Right cardiac atrium (tissue), 5 donors: ENCODE measurements around the gene PFAS. TPM values are rescaled to one million over a fixed set of nuclear protein-coding genes. Genes with fewer than 3 reads are reported as not detected.
"Not testable (repeated sequence)": the region's sequence is repeated elsewhere in the genome, so short reads cannot be mapped to it uniquely, and the experiment has no call there.

Experiments
- ATAC-seq, 2 donors: fragments of 200-7000 bp; cut with Tn5 transposase; one replicate each; pipeline versions ENCODE4 v1.8.0 to v1.9.1; 2020; ENCODE audit warnings: moderate library complexity in 2 of 2, mild to moderate bottlenecking in 1 of 2
- DNase-seq, 3 donors: peaks; one replicate each; pipeline ENCODE4 v3.0.0-alpha.2; 2020
- H3K27ac ChIP-seq: one replicate; pipeline ENCODE4 v1.5.1; 2013; ENCODE audit warnings: mild to moderate bottlenecking, low read length, control low read depth, moderate library complexity
- H3K27me3 ChIP-seq: one replicate; pipeline ENCODE4 v1.6.1; 2013; ENCODE audit not compliant: control insufficient read depth, insufficient read depth
- H3K4me1 ChIP-seq: one replicate; pipeline ENCODE4 v1.6.1; 2013; ENCODE audit warnings: low read length; ENCODE audit not compliant: control insufficient read depth, insufficient read depth
- H3K4me3 ChIP-seq: one replicate; pipeline ENCODE4 v1.5.1; 2013; ENCODE audit warnings: low read length, control low read depth
- H3K9me3 ChIP-seq: one replicate; pipeline ENCODE4 v1.6.1; 2013; ENCODE audit warnings: low read length; ENCODE audit not compliant: control insufficient read depth
- WGBS: extraction: QIAGEN DNeasy Blood & Tissue Kit; methylation state at CpG from one replicate; pipeline ENCODE4 v1.1.7; 2013; 5-methylcytosine and 5-hydroxymethylcytosine counted together
- intact Hi-C, 4 donors: fragments of 100-400 bp; cut with DNase I; formaldehyde crosslinking; loops; one replicate each; pipeline versions ENCODE4 v1.11.0 to v1.14.0; 2022 to 2023
- long read RNA-seq, 4 donors: library from polyadenylated mRNA; unstranded; transcript quantifications; one replicate each; pipeline ENCODE4 v2.0.0, GENCODE V29; 2020 to 2021
- polyA plus RNA-seq: library from polyadenylated mRNA; stranded (reverse); fragments of 200-250 nt; gene quantifications from one replicate; pipeline ENCODE4 v1.2.3, GENCODE V29; 2013
- total RNA-seq, 4 donors: library from RNA; stranded (reverse); fragmentation: NEBNext Ultra II Directional; extraction: Animal tissue kit (Norgen Biotek cat#: 25700); gene quantifications; one replicate each; pipeline ENCODE4 v1.2.1, GENCODE V29; 2021
- donor health status: healthy with polysubstance abuse.
- donor health status: DM: no; HTN: yes; CAD: no.
- donor health status: DM: no; HTN: no; CAD: no.
- donor health status: DM: no; HTN: yes; CAD: no; lungs with severe emphysema.
- donor health status: DM: yes; HTN: yes; CAD: no.

The PFAS gene, protein sequence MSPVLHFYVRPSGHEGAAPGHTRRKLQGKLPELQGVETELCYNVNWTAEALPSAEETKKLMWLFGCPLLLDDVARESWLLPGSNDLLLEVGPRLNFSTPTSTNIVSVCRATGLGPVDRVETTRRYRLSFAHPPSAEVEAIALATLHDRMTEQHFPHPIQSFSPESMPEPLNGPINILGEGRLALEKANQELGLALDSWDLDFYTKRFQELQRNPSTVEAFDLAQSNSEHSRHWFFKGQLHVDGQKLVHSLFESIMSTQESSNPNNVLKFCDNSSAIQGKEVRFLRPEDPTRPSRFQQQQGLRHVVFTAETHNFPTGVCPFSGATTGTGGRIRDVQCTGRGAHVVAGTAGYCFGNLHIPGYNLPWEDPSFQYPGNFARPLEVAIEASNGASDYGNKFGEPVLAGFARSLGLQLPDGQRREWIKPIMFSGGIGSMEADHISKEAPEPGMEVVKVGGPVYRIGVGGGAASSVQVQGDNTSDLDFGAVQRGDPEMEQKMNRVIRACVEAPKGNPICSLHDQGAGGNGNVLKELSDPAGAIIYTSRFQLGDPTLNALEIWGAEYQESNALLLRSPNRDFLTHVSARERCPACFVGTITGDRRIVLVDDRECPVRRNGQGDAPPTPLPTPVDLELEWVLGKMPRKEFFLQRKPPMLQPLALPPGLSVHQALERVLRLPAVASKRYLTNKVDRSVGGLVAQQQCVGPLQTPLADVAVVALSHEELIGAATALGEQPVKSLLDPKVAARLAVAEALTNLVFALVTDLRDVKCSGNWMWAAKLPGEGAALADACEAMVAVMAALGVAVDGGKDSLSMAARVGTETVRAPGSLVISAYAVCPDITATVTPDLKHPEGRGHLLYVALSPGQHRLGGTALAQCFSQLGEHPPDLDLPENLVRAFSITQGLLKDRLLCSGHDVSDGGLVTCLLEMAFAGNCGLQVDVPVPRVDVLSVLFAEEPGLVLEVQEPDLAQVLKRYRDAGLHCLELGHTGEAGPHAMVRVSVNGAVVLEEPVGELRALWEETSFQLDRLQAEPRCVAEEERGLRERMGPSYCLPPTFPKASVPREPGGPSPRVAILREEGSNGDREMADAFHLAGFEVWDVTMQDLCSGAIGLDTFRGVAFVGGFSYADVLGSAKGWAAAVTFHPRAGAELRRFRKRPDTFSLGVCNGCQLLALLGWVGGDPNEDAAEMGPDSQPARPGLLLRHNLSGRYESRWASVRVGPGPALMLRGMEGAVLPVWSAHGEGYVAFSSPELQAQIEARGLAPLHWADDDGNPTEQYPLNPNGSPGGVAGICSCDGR (N-terminal part only)
- 10 to 100 TPM; 12.4 to 19.7 (median 15.7) TPM for total RNA-seq
- polyA plus RNA-seq = 7.5 TPM
- long read RNA-seq, donor 1, partial matches to known transcripts = 20 of 21 reads
- long read RNA-seq, donor 1, other reads (novel, unspliced or antisense) = 1 of 21 reads
- long read RNA-seq, donor 2, full-length matches to known transcripts = 2 of 9 reads
- long read RNA-seq, donor 2, partial matches to known transcripts = 7 of 9 reads
- long read RNA-seq, donor 2, other reads (novel, unspliced or antisense) = 0 of 9 reads
- long read RNA-seq, donor 3, partial matches to known transcripts = 24 of 28 reads
- long read RNA-seq, donor 3, other reads (novel, unspliced or antisense) = 4 of 28 reads
- long read RNA-seq, donor 4, partial matches to known transcripts = 2 of 2 reads
- long read RNA-seq, donor 4, other reads (novel, unspliced or antisense) = 0 of 2 reads

DNA sequence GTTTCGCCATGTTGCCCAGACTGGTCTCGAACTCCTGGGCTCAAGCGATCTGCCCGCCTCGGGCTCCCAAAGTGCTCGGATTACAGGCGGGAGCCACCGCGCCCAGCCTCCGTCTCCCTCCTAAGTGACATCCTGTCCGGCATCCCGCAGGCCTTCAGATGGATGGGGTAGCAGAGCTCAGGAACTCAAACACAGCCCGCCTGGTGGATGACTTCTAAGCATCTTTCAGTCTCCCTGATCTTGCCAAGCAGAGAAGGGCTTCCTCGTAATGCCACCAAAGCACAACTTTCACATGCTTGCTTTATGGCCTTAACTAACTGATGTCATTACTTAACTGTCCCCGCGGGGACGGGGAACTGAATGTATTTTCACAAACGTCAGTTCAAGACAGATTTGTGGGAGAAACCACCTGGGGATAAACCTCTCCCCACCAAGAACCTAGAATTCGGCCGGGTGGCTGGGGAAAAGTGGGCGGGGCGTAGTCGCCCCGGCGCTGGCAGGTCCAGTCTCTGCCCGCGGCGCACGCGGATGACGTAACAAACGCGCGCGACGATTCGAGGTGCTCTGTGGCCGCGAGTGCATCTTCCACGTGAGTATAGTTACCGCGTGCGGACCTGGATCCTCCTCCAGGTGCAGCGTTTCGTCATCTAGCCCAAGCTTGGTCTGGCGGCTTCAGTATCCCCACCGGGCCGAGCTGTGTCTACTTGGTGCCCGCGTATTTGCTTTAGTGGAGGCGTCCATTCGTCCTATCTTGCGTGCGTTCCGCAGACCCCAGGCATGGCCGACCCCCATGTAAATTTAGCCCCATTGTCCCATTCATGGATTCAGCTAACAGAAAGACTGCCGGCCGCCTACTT lies at the start of gene PFAS:
Gene PFAS, plus strand, starts transcription at position 539 of the 857 bp plus-strand sequence. CDS start 4,649 bp downstream, outside the sequence.
- H3K9me3 ChIP-seq = no peaks in the 10 kb centered on the region
- peak within 1 kb of the TSS; percentile 95 for H3K27ac ChIP-seq
- ATAC-seq = peak; percentile 82 to 83
- intact Hi-C loops = no loop called here
- under 1% methylated on average over 58 of the region's 58 CpGs for WGBS
- peak; percentile 96 to 99 (median 98) for DNase-seq
- H3K27me3 ChIP-seq = no peaks in the 10 kb centered on the region
- H3K4me3 ChIP-seq = peak within 1 kb of the TSS; percentile 72
- H3K4me1 ChIP-seq = no peaks in the 10 kb centered on the region

GRCh38 chr17:8204761-8205555 lies 44.1 kb upstream of the PFAS start:
- peaks cover 1% of the 10 kb centered on the region for H3K4me1 ChIP-seq
- no peaks in the 10 kb centered on the region for H3K9me3 ChIP-seq
- peak in 1 of 3 donors; percentile 54 for DNase-seq
- H3K4me3 ChIP-seq = no peak overlapping the region
- no peak for ATAC-seq
- H3K27me3 ChIP-seq = no peaks in the 10 kb centered on the region
- intact Hi-C loops = no loop called here
- no peak overlapping the region for H3K27ac ChIP-seq
- 85% methylated on average over 19 of the region's 19 CpGs for WGBS

DNA sequence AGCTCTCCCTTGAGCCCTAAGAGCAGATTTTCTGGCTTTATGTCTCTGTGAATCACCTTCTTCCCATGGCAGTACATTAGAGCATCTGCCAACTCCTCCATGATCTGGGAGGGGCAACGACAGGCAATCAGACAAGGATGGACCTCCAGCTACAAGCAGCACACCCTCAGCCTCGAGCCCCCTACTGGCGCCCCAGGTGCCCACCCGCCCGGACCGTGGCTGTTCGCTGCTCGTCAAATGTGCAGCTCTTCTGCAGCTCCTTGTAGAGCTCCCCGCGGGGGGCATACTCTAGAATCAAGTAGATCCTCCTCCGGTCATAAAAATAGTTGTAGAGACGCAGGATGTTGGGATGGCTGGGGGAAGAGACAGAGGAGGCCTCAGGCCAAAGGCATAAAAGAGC lies 42.6 kb upstream of the PFAS start:
- no peak for ATAC-seq
- Histone ChIP-seq H3K9me3 (no peaks in the 10 kb centered on the region), H3K27me3 (no peaks in the 10 kb centered on the region), H3K4me1 (peaks cover 5% of the 10 kb centered on the region), H3K27ac (no peak overlapping the region), H3K4me3 (no peak overlapping the region)
- no peak for DNase-seq
- WGBS = 94% methylated on average over 12 of the region's 12 CpGs
- intact Hi-C loops = no loop called here

DNA sequence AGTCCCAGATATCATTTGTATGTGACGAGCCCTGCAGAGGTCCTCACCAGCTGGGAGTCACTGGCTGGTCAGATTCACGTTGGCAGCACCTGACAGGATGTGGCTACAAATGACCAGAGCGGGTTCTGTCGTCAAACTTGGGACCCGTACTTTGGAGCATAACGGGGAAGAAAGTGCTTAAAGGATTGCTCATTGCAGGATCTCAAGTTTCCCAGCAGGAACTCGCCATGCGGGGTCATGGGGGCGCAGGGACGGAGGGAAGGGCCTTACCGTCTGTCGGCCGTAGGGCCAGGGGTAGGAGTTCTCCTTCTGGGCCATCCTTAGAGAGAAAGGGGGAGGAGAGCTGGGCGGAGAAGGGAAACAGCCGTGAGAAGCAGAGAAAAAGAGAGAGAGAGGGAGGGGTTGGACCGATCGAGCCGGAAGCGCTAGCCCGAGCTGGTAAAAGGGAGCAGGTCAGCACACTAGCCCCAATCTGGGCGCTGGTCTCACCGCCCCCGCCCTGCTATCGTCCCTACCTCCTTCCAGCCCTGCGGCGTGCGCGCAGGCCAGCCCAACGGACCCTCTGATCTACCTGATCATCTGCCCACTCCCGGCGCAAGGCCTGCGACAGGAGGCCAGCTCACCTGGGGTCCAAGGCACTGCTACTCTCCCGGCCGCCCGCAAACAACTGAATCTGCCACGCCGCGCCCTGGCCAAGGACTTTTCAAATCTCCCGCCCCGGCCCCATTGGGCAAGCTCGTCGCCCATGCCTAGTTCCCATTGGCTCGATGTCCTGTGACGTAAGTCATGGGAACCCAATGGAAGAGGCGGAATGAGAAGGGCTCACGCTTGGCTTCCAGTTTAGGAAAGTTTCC lies 39.0 kb upstream of the PFAS start, which contains the start of gene AURKB:
Gene AURKB, minus strand, starts transcription at position 669 of the 854 bp plus-strand sequence. Its CDS starts 351 bp downstream, at position 318.
- H3K27ac ChIP-seq = peak within 1 kb of the TSS; percentile 69
- H3K4me1 ChIP-seq = peaks cover 5% of the 10 kb centered on the region
- H3K27me3 ChIP-seq = no peaks in the 10 kb centered on the region
- 1% methylated on average over 46 of the region's 46 CpGs for WGBS
- intact Hi-C loops = no loop called here
- no peaks in the 10 kb centered on the region for H3K9me3 ChIP-seq
- ATAC-seq (peak; percentile 96 to 98), DNase-seq (peak; percentile 95 to 97 (median 96))
- peak within 1 kb of the TSS; percentile 71 for H3K4me3 ChIP-seq

GRCh38 chr17:8210761-8211458 lies 38.2 kb upstream of the PFAS start:
- intact Hi-C loops = no loop called here
- Histone ChIP-seq H3K27me3 (no peaks in the 10 kb centered on the region), H3K4me1 (peaks cover 5% of the 10 kb centered on the region), H3K9me3 (no peaks in the 10 kb centered on the region), H3K27ac (peak overlapping the region; percentile 69), H3K4me3 (peak overlapping the region; percentile 71)
- DNase-seq (no peak), ATAC-seq (peak in 1 of 2 donors; percentile 37)
- 16% methylated on average over 22 of the region's 22 CpGs for WGBS

- intact Hi-C loops = no loop called here
- Histone ChIP-seq H3K4me1 (peaks cover 5% of the 10 kb centered on the region), H3K27ac (no peak overlapping the region), H3K9me3 (no peaks in the 10 kb centered on the region), H3K27me3 (no peaks in the 10 kb centered on the region), H3K4me3 (no peak overlapping the region)
- ATAC-seq (no peak), DNase-seq (no peak)
- whole genome bisulfite sequencing = 85% methylated on average over 14 of the region's 14 CpGs
Observed at GRCh38 chr17:8212312-8213180, 36.5 kb upstream of the PFAS start.

DNA sequence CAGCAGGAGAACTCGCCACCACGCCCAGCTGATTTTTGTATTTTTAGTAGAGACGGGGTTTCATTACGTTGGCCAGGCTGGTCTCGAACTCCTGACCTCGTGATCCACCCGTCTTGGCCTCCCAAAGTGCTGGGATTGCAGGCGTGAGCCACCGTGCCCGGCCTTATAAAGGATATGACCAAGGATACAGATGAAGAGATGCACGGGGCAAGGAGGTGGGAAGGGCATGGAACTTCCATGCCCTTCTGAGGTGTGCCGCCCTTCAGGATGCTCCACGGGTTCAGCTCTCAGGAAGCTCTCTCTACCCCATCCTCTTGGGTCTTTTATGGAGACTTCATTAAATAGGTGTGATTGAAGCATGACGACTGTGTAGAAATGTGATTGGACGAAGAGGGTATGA lies 35.1 kb upstream of the PFAS start:
- H3K27ac ChIP-seq, H3K9me3 ChIP-seq, intact Hi-C loops, H3K4me1 ChIP-seq, DNase-seq, ATAC-seq, H3K4me3 ChIP-seq, H3K27me3 ChIP-seq: not testable (repeated sequence)
- WGBS = 82% methylated on average over 15 of the region's 15 CpGs
